Measurements from ENCODE around the gene ARL4C. TPM values are rescaled to one million over a fixed set of nuclear protein-coding genes. Genes with fewer than 3 reads are reported as not detected.
A peak's percentile ranks its signal among the peaks of the same experiment; 100 is the strongest.

The ARL4C gene
- total and polyA plus RNA-seq, 4 experiments from 2014 or later, result 136 to 239 (median 187) TPM

- intact Hi-C loops (cut with micrococcal nuclease), result no loop called here
- Histone ChIP-seq H3K27ac (ENCODE audit: low read depth, low read length) (no peak overlapping the region), H3K36me3 (ENCODE audit: insufficient read depth, low read length) (no peaks in the 10 kb centered on the region), H3K4me3 (ENCODE audit: low read length in 2 of 2) (no peak overlapping the region), H3K27me3 (ENCODE audit: insufficient read depth, low read length) (no peaks in the 10 kb centered on the region), H3K4me1 (ENCODE audit: insufficient read depth, low read length) (no peaks in the 10 kb centered on the region), H3K9me3 (ENCODE audit: control insufficient read depth in 1 of 2, low read length in 2 of 2) (no peaks in the 10 kb centered on the region)
- H3K27ac Mint-ChIP-seq, result no peak overlapping the region
- no peaks in the 10 kb centered on the region for H3K9me3 Mint-ChIP-seq
- H3K36me3 Mint-ChIP-seq, result no peaks in the 10 kb centered on the region
- peaks cover 0 to 1% (median 0%) of the 10 kb centered on the region in 4 donors for H3K4me1 Mint-ChIP-seq
- ChIA-PET POLR2A (ENCODE audit: partially characterized antibody) (no interaction called here), CTCF (ENCODE audit: partially characterized antibody) (no interaction called here)
- no peak for DNase-seq
- no peak overlapping the region for H3K4me3 Mint-ChIP-seq
- H3K27me3 Mint-ChIP-seq, result peaks cover 0 to 2% of the 10 kb centered on the region in 2 donors
Observed at GRCh38 chr2:234514873-234515638, 18.2 kb upstream of the ARL4C start.

DNA sequence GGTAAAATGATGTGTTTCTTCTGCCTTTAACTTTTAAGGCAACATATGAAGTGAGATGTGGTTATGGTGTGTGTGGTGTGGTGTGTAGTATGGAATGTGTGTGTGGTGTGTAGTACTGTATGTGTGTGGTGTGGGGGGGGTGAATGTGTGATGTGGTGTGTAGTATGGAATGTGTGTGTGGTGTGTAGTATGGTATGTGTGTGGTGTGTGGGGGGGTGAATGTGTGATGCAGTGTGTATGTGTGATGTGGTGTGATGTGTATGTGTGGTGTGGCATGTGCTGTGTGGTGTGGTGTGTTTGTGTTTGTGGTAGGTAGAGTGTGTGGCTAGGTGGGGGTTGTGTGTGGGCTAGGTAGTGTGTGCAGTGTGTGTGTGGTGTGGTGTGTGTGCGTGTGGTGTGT is 17.2 kb upstream of the ARL4C start:
- Histone ChIP-seq H3K4me1 (ENCODE audit: insufficient read depth, low read length) (no peaks in the 10 kb centered on the region), H3K4me3 (ENCODE audit: low read length in 2 of 2) (no peak overlapping the region), H3K27ac (ENCODE audit: low read depth, low read length) (no peak overlapping the region), H3K36me3 (ENCODE audit: insufficient read depth, low read length) (no peaks in the 10 kb centered on the region), H3K9me3 (ENCODE audit: control insufficient read depth in 1 of 2, low read length in 2 of 2) (no peaks in the 10 kb centered on the region), H3K27me3 (ENCODE audit: insufficient read depth, low read length) (no peaks in the 10 kb centered on the region)
- no peak for DNase-seq
- no peak overlapping the region for H3K27ac Mint-ChIP-seq
- peaks cover 0 to 1% (median 0%) of the 10 kb centered on the region in 4 donors for H3K4me1 Mint-ChIP-seq
- ChIA-PET CTCF (ENCODE audit: partially characterized antibody) (no interaction called here), POLR2A (ENCODE audit: partially characterized antibody) (no interaction called here)
- H3K9me3 Mint-ChIP-seq, result no peaks in the 10 kb centered on the region
- no peaks in the 10 kb centered on the region for H3K36me3 Mint-ChIP-seq
- H3K4me3 Mint-ChIP-seq, result no peak overlapping the region
- intact Hi-C loops (cut with micrococcal nuclease), result no loop called here
- peaks cover 0 to 2% of the 10 kb centered on the region in 2 donors for H3K27me3 Mint-ChIP-seq

- no peak overlapping the region for H3K27ac Mint-ChIP-seq
- Histone ChIP-seq H3K9me3 (ENCODE audit: control insufficient read depth in 1 of 2, low read length in 2 of 2) (no peaks in the 10 kb centered on the region), H3K36me3 (ENCODE audit: insufficient read depth, low read length) (no peaks in the 10 kb centered on the region), H3K27ac (ENCODE audit: low read depth, low read length) (no peak overlapping the region), H3K27me3 (ENCODE audit: insufficient read depth, low read length) (no peaks in the 10 kb centered on the region), H3K4me1 (ENCODE audit: insufficient read depth, low read length) (no peaks in the 10 kb centered on the region), H3K4me3 (ENCODE audit: low read length in 2 of 2) (no peak overlapping the region)
- DNase-seq, result no peak
- intact Hi-C loops (cut with micrococcal nuclease), result no loop called here
- CTCF ChIA-PET (ENCODE audit: partially characterized antibody), result no interaction called here
- H3K4me3 Mint-ChIP-seq, result no peak overlapping the region
- H3K9me3 Mint-ChIP-seq, result no peaks in the 10 kb centered on the region
- H3K4me1 Mint-ChIP-seq, result peaks cover 0 to 1% (median 0%) of the 10 kb centered on the region in 4 donors
- H3K27me3 Mint-ChIP-seq, result peaks cover 0 to 2% of the 10 kb centered on the region in 2 donors
- POLR2A ChIA-PET (ENCODE audit: partially characterized antibody), result no interaction called here
- H3K36me3 Mint-ChIP-seq, result no peaks in the 10 kb centered on the region
Observed at GRCh38 chr2:234512884-234513669, 16.2 kb upstream of the ARL4C start.

- Mint-ChIP-seq H3K4me3 (no peak overlapping the region), H3K9me3 (peaks cover 0 to 2% (median 0%) of the 10 kb centered on the region in 8 donors), H3K27ac (peak overlapping the region in 1 of 7 donors; percentile 44), H3K4me1 (peaks cover 23 to 29% (median 27%) of the 10 kb centered on the region in 4 donors), H3K36me3 (peaks cover 0 to 8% of the 10 kb centered on the region in 2 donors), H3K27me3 (no peaks in the 10 kb centered on the region)
- intact Hi-C loops (cut with micrococcal nuclease), result loop anchor here (5.0 kb wide), 3 partner anchors 511 to 1101 kb away; no protein-coding TSS in a partner anchor
- no peak for DNase-seq
- Histone ChIP-seq H3K27ac (ENCODE audit: low read depth, low read length) (no peak overlapping the region), H3K4me1 (ENCODE audit: insufficient read depth, low read length) (peaks cover 28% of the 10 kb centered on the region), H3K36me3 (ENCODE audit: insufficient read depth, low read length) (no peaks in the 10 kb centered on the region), H3K9me3 (ENCODE audit: control insufficient read depth in 1 of 2, low read length in 2 of 2) (no peaks in the 10 kb centered on the region), H3K27me3 (ENCODE audit: insufficient read depth, low read length) (no peaks in the 10 kb centered on the region), H3K4me3 (ENCODE audit: low read length in 2 of 2) (no peak overlapping the region)
- POLR2A ChIA-PET (ENCODE audit: partially characterized antibody), result interaction anchor here (1.1 kb wide), 1 partner anchor 372 kb away, joined by 4 read pairs; no protein-coding TSS in a partner anchor
- CTCF ChIA-PET (ENCODE audit: partially characterized antibody), result interaction anchor here (0.9 to 4.3 kb wide), 8 partner anchors 20 to 532 kb away, joined by 3 to 100 read pairs (median 4); no protein-coding TSS in a partner anchor
Observed at GRCh38 chr2:234502919-234503285, 6.0 kb upstream of the ARL4C start.

DNA sequence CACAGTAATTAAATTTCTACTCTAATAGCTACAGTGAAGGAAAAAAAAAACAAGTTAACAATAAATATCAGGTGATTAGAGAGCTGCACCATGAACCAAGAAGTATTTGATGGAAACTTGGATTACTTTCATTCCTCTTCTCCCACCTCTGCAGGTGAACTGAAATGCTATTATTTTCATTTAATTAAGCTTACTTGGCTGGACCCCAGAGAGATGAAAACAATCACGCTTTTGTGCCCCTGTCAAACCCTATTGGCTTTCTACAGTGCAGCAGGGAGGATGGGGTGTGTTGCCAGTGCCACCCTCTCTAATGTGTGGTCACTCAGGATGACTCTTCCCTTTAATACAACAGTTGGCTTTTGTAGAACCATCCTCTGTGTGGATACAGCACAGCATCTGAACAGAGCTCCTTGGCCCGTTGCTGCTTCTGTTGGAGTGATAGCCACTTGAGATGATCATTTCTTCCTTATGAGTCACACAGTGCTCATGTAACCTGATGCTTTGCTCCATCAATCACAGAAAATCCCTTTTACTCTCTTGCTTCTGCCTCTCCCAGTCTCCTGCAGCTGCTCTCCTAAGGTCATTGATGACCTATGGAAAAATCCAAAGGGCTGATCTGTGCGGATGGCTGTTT is 5.5 kb upstream of the ARL4C start:
- Mint-ChIP-seq H3K36me3 (peaks cover 0 to 11% of the 10 kb centered on the region in 2 donors), H3K4me3 (no peak overlapping the region), H3K27ac (peak overlapping the region in 1 of 7 donors; percentile 44), H3K9me3 (peaks cover 0 to 2% (median 0%) of the 10 kb centered on the region in 8 donors), H3K4me1 (peaks cover 26 to 33% (median 30%) of the 10 kb centered on the region in 4 donors), H3K27me3 (no peaks in the 10 kb centered on the region)
- peaks cover 32% of the 10 kb centered on the region for H3K4me1 ChIP-seq (ENCODE audit: insufficient read depth, low read length)
- no peaks in the 10 kb centered on the region for H3K27me3 ChIP-seq (ENCODE audit: insufficient read depth, low read length)
- CTCF ChIA-PET (ENCODE audit: partially characterized antibody), result interaction anchor here (0.8 to 4.3 kb wide), 14 partner anchors 12 to 539 kb away, joined by 3 to 100 read pairs (median 4); no protein-coding TSS in a partner anchor
- H3K9me3 ChIP-seq (ENCODE audit: control insufficient read depth in 1 of 2, low read length in 2 of 2), result no peaks in the 10 kb centered on the region
- POLR2A ChIA-PET (ENCODE audit: partially characterized antibody), result interaction anchor here (0.6 to 2.5 kb wide), 5 partner anchors 210 to 372 kb away, joined by 3 to 16 read pairs (median 4); no protein-coding TSS in a partner anchor
- H3K27ac ChIP-seq (ENCODE audit: low read depth, low read length), result no peak overlapping the region
- no peak for DNase-seq
- H3K4me3 ChIP-seq (ENCODE audit: low read length in 2 of 2), result no peak overlapping the region
- intact Hi-C loops (cut with micrococcal nuclease), result loop anchor here (5.0 kb wide), 3 partner anchors 510 to 1100 kb away; no protein-coding TSS in a partner anchor
- no peaks in the 10 kb centered on the region for H3K36me3 ChIP-seq (ENCODE audit: insufficient read depth, low read length)

DNA sequence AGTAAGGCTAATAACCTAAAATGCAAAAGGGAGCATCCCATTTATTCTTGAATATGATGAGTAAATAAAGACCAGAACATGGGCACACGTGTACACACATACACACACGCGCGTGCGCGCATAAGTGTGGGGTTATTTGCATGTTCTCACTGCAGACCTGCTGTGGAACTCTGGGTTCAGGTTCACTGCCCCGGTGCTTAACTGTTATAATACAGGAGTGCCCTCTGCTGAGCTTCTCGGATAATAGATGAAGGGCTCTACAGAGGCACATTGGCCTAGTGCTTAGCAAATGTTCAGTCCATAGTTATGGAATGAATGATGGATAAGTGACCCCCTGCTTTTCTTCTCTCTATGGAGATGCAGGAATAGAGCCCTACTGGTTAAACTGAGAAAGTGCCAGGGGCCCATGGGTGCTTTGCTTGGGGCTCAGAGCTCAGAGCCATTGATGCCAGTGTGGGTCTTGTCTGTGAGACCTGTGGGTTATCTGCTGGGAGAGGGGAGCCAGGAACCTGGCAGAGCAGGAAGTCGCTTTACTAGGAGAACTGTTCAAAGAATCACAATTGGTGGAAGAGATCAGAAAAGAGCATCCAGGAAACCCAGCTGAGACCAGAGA is 3.6 kb upstream of the ARL4C start:
- peak overlapping the region in 1 of 2 donors; percentile 9 for H3K4me3 ChIP-seq (ENCODE audit: low read length in 2 of 2)
- POLR2A ChIA-PET (ENCODE audit: partially characterized antibody), result interaction anchor here (0.7 to 2.5 kb wide), 16 partner anchors 8 to 523 kb away, joined by 3 to 16 read pairs (median 4); no protein-coding TSS in a partner anchor

More for the DNA sequence above, 3.6 kb upstream of the ARL4C start:
- Mint-ChIP-seq H3K27me3 (no peaks in the 10 kb centered on the region), H3K9me3 (peaks cover 0 to 8% (median 2%) of the 10 kb centered on the region in 8 donors), H3K4me1 (peaks cover 26 to 41% (median 30%) of the 10 kb centered on the region in 4 donors), H3K36me3 (peaks cover 8 to 19% of the 10 kb centered on the region in 2 donors), H3K27ac (peak overlapping the region; percentile 81 to 97 (median 94)), H3K4me3 (peak overlapping the region; percentile 57 to 91 (median 83))
- CTCF ChIA-PET (ENCODE audit: partially characterized antibody), result interaction anchor here (0.5 to 4.3 kb wide), 29 partner anchors 9 to 1057 kb away, joined by 3 to 100 read pairs (median 4); no protein-coding TSS in a partner anchor
- DNase-seq, result peak; percentile 73 to 85 (median 78)
- Histone ChIP-seq H3K4me1 (ENCODE audit: insufficient read depth, low read length) (peaks cover 32% of the 10 kb centered on the region), H3K9me3 (ENCODE audit: control insufficient read depth in 1 of 2, low read length in 2 of 2) (no peaks in the 10 kb centered on the region), H3K36me3 (ENCODE audit: insufficient read depth, low read length) (no peaks in the 10 kb centered on the region), H3K27ac (ENCODE audit: low read depth, low read length) (peak overlapping the region; percentile 77), H3K27me3 (ENCODE audit: insufficient read depth, low read length) (no peaks in the 10 kb centered on the region)
- intact Hi-C loops (cut with micrococcal nuclease), result loop anchor here (1.0 to 5.0 kb wide), 9 partner anchors 74 to 1098 kb away; no protein-coding TSS in a partner anchor
